Measurements from ENCODE around the gene DNPEP. TPM values are rescaled to one million over a fixed set of nuclear protein-coding genes. Genes with fewer than 3 reads are reported as not detected.

The DNPEP gene
- 124 and 128 TPM in 2 replicates for total RNA-seq

- peaks cover 20% of the 10 kb centered on the region for H3K36me3 Mint-ChIP-seq (ENCODE audit: low read depth)
- peaks cover 6% of the 10 kb centered on the region for H3K4me1 Mint-ChIP-seq (ENCODE audit: low read depth)
- peaks cover 21% of the 10 kb centered on the region for H3K27me3 Mint-ChIP-seq (ENCODE audit: insufficient read depth)
- peak within 1 kb of the TSS; percentile 93 for H3K27ac Mint-ChIP-seq
- H3K9me3 Mint-ChIP-seq = no peaks in the 10 kb centered on the region
- intact Hi-C loops (cut with micrococcal nuclease) = loop anchor here (1.0 to 5.0 kb wide), 17 partner anchors 93 to 1170 kb away; partner anchors contain the start of genes AAMP, ANKZF1, ARPC2 and ATG9A
- DNase-seq (ENCODE audit: low spot score) = peak; percentile 88
- peak within 1 kb of the TSS; percentile 97 for H3K4me3 Mint-ChIP-seq
These were observed at the start of gene DNPEP for GRCh38 chr2:219387306-219388120. TSS of gene DNPEP (minus strand) at chr2:219387912. CDS start at chr2:219387794, 118 bp downstream.

GRCh38 chr2:219437141-219437540 lies 49.4 kb upstream of the DNPEP start:
- no peaks in the 10 kb centered on the region for H3K9me3 Mint-ChIP-seq
- H3K27ac Mint-ChIP-seq = no peak overlapping the region
- H3K4me3 Mint-ChIP-seq = no peak overlapping the region
- no peaks in the 10 kb centered on the region for H3K36me3 Mint-ChIP-seq (ENCODE audit: low read depth)
- peaks cover 43% of the 10 kb centered on the region for H3K27me3 Mint-ChIP-seq (ENCODE audit: insufficient read depth)
- peaks cover 9% of the 10 kb centered on the region for H3K4me1 Mint-ChIP-seq (ENCODE audit: low read depth)
- intact Hi-C loops (cut with micrococcal nuclease) = no loop called here
- no peak for DNase-seq (ENCODE audit: low spot score)

GRCh38 chr2:219436491-219436890 lies 48.8 kb upstream of the DNPEP start:
- H3K27me3 Mint-ChIP-seq (ENCODE audit: insufficient read depth) = peaks cover 44% of the 10 kb centered on the region
- no peaks in the 10 kb centered on the region for H3K9me3 Mint-ChIP-seq
- DNase-seq (ENCODE audit: low spot score) = no peak
- no peak overlapping the region for H3K27ac Mint-ChIP-seq
- H3K4me3 Mint-ChIP-seq = no peak overlapping the region
- intact Hi-C loops (cut with micrococcal nuclease) = no loop called here
- H3K36me3 Mint-ChIP-seq (ENCODE audit: low read depth) = no peaks in the 10 kb centered on the region
- H3K4me1 Mint-ChIP-seq (ENCODE audit: low read depth) = peaks cover 9% of the 10 kb centered on the region

GRCh38 chr2:219435701-219436100 lies 48.0 kb upstream of the DNPEP start:
- H3K9me3 Mint-ChIP-seq = no peaks in the 10 kb centered on the region

DNA sequence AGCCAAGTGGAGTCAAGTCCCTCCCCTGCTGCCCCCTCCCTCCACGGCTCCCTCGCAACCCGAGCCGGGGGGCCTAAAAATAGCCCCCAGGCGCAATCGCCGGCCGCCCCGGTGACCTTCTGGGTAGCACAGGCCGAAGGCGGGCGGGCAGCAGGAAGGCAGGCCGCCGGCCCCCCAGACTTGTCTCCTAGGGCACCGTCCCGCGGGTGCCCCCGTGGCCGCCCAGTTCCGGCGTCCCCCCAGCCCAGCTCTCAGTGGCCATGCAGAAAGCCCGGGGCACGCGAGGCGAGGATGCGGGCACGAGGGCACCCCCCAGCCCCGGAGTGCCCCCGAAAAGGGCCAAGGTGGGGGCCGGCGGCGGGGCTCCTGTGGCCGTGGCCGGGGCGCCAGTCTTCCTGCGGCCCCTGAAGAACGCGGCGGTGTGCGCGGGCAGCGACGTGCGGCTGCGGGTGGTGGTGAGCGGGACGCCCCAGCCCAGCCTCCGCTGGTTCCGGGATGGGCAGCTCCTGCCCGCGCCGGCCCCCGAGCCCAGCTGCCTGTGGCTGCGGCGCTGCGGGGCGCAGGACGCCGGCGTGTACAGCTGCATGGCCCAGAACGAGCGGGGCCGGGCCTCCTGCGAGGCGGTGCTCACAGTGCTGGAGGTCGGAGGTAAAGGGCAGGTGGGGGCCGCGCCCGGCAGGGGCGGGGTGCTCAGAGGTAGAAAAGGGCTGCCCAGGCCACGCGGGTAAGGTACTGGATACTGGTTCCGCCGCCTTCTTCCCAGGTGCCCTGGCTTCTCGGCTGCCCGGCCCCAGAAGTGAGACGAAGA lies 47.2 kb upstream of the DNPEP start, which contains the start of gene SPEG:
TSS of gene SPEG (plus strand) at position 126 of the 808 bp plus-strand sequence. CDS start at position 261, 135 bp downstream.
- no peak within 1 kb of the TSS for H3K4me3 Mint-ChIP-seq
- no peak within 1 kb of the TSS for H3K27ac Mint-ChIP-seq
- intact Hi-C loops (cut with micrococcal nuclease) = loop anchor here (1.0 kb wide), 1 partner anchor 32 kb away; no protein-coding TSS in a partner anchor
- DNase-seq (ENCODE audit: low spot score) = no peak
- no peaks in the 10 kb centered on the region for H3K4me1 Mint-ChIP-seq (ENCODE audit: low read depth)
- no peaks in the 10 kb centered on the region for H3K9me3 Mint-ChIP-seq
- H3K36me3 Mint-ChIP-seq (ENCODE audit: low read depth) = no peaks in the 10 kb centered on the region
- peaks cover 30% of the 10 kb centered on the region for H3K27me3 Mint-ChIP-seq (ENCODE audit: insufficient read depth)

More at GRCh38 chr2:219435701-219436100, 48.0 kb upstream of the DNPEP start:
- DNase-seq (ENCODE audit: low spot score) = no peak
- H3K4me3 Mint-ChIP-seq = no peak overlapping the region
- H3K27ac Mint-ChIP-seq = no peak overlapping the region
- no peaks in the 10 kb centered on the region for H3K36me3 Mint-ChIP-seq (ENCODE audit: low read depth)
- peaks cover 36% of the 10 kb centered on the region for H3K27me3 Mint-ChIP-seq (ENCODE audit: insufficient read depth)
- intact Hi-C loops (cut with micrococcal nuclease) = no loop called here
- peaks cover under 1% of the 10 kb centered on the region for H3K4me1 Mint-ChIP-seq (ENCODE audit: low read depth)

- intact Hi-C loops (cut with micrococcal nuclease) = loop anchor here (1.0 kb wide), 1 partner anchor 31 kb away; no protein-coding TSS in a partner anchor
These were observed 46.7 kb upstream of the DNPEP start for GRCh38 chr2:219434468-219434717.

GRCh38 chr2:219433666-219434467 lies 46.2 kb upstream of the DNPEP start:
- intact Hi-C loops (cut with micrococcal nuclease) = loop anchor here (1.0 kb wide), 1 partner anchor 31 kb away; no protein-coding TSS in a partner anchor
- H3K36me3 Mint-ChIP-seq (ENCODE audit: low read depth) = no peaks in the 10 kb centered on the region
- no peak overlapping the region for H3K27ac Mint-ChIP-seq
- DNase-seq (ENCODE audit: low spot score) = no peak
- H3K4me1 Mint-ChIP-seq (ENCODE audit: low read depth) = no peaks in the 10 kb centered on the region
- no peaks in the 10 kb centered on the region for H3K9me3 Mint-ChIP-seq
- H3K27me3 Mint-ChIP-seq (ENCODE audit: insufficient read depth) = peaks cover 28% of the 10 kb centered on the region
- H3K4me3 Mint-ChIP-seq = no peak overlapping the region

More at GRCh38 chr2:219434468-219434717, 46.7 kb upstream of the DNPEP start:
- H3K27me3 Mint-ChIP-seq (ENCODE audit: insufficient read depth) = peaks cover 28% of the 10 kb centered on the region
- H3K27ac Mint-ChIP-seq = no peak overlapping the region
- no peak for DNase-seq (ENCODE audit: low spot score)
- no peaks in the 10 kb centered on the region for H3K4me1 Mint-ChIP-seq (ENCODE audit: low read depth)
- no peaks in the 10 kb centered on the region for H3K36me3 Mint-ChIP-seq (ENCODE audit: low read depth)
- H3K4me3 Mint-ChIP-seq = no peak overlapping the region
- H3K9me3 Mint-ChIP-seq = no peaks in the 10 kb centered on the region

DNA sequence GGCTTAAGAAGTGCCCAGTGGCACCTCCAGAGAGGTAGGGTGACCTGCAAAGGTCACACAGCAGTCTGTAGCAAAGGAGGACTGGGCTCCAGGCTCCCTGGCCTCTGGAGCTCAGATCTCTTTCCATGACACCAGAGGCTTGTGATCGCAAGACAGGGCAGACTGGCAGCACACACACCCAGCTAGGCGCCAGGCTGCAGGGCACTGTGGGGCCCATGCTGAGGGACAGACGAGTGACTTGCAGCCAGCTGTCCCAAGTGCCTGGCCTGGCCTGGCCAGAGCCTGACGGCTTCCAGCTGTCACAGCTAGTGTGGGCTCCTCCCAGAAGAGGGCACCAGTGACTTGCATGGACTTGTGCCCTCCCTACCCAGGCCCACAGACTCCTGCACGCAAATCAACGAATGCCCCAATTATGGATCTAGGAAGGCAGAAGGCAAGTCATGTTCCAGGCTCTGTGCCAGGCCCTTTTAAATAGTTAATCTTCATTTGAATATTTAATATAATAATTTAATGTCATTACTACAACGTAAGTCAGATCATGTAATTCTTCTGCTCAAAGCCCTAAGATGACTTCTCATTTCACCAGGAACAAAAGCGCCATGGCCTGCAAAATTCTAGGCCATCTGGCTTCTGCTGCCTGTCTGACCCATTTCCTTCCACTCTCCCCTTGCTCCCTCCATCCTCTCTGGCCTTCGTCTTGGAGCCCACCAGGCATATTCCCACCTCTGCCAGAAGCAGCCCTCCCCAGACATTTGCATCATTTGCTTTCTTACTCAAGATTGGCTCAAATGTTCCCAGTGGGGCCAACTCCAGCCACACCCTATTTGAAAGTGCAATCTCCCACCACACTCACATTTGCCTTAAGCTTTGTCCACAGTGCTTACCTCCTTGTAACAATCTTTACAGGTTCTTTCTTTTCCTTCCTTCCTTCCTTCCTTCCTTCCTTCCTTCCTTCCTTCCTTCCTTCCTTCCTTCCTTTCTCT lies 43.2 kb upstream of the DNPEP start:
- DNase-seq (ENCODE audit: low spot score) = no peak
- Mint-ChIP-seq H3K4me1 (ENCODE audit: low read depth) (no peaks in the 10 kb centered on the region), H3K27ac (no peak overlapping the region), H3K27me3 (ENCODE audit: insufficient read depth) (peaks cover 32% of the 10 kb centered on the region), H3K9me3 (no peaks in the 10 kb centered on the region), H3K36me3 (ENCODE audit: low read depth) (no peaks in the 10 kb centered on the region), H3K4me3 (no peak overlapping the region)
- intact Hi-C loops (cut with micrococcal nuclease) = no loop called here

DNA sequence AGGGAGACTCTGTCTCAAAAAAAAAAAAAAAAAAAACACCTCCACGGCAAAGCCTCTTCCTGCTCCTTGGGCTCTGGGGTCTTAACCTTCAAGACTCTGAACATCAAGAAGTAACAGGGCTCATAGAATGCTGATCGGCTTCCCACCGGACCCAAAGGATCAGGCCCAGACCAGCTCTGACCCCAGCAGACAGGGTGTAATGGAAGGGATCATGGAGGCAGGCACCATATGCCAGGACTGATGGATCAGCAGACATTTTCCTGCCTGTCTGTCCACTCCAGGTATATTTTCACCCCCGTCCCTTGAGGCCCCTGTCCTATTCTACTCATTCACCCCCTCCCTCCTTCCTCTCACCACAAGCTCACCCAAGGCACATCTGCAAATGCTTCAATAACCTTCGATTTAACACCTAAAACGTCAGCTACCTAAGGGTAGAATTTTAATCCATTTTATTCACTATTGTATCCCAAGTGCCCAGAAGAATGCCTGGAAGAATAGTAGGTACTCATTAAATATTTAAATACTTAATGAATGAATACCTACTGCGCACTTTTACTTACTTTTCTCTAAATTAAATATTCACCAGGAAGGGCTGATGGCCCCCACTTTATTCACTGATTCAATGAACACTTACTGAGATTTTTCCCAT lies 42.4 kb upstream of the DNPEP start:
- H3K4me1 Mint-ChIP-seq (ENCODE audit: low read depth) = no peaks in the 10 kb centered on the region
- DNase-seq (ENCODE audit: low spot score) = no peak
- no peak overlapping the region for H3K27ac Mint-ChIP-seq
- no peaks in the 10 kb centered on the region for H3K36me3 Mint-ChIP-seq (ENCODE audit: low read depth)
- no peaks in the 10 kb centered on the region for H3K9me3 Mint-ChIP-seq
- intact Hi-C loops (cut with micrococcal nuclease) = no loop called here
- no peak overlapping the region for H3K4me3 Mint-ChIP-seq
- peaks cover 28% of the 10 kb centered on the region for H3K27me3 Mint-ChIP-seq (ENCODE audit: insufficient read depth)

DNA sequence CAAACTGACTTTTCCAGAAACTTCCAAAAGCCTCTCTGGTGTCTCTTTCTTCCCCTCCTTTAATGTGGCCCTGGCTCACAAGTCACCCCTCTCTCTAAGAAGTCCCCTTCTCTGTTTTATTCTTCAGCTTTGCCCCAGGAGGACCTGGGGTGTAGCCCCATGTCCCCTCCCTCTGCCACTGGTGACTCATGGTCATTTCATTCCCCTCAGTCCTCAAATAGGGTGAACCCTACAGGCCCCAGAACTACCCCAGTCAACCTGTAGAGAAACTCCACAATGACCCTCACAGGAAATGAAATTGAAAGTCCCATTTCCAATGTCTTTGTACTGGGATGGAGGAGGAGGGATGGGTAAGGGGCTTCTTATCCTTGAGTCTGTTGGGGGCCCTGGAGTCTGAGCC lies 40.8 kb upstream of the DNPEP start:
- DNase-seq (ENCODE audit: low spot score) = no peak
- no peak overlapping the region for H3K27ac Mint-ChIP-seq
- intact Hi-C loops (cut with micrococcal nuclease) = no loop called here
- H3K4me1 Mint-ChIP-seq (ENCODE audit: low read depth) = no peaks in the 10 kb centered on the region
- peaks cover 20% of the 10 kb centered on the region for H3K27me3 Mint-ChIP-seq (ENCODE audit: insufficient read depth)
- H3K4me3 Mint-ChIP-seq = no peak overlapping the region
- no peaks in the 10 kb centered on the region for H3K9me3 Mint-ChIP-seq
- no peaks in the 10 kb centered on the region for H3K36me3 Mint-ChIP-seq (ENCODE audit: low read depth)

GRCh38 chr2:219426534-219427136 lies 38.9 kb upstream of the DNPEP start:
- intact Hi-C loops (cut with micrococcal nuclease) = no loop called here
- Mint-ChIP-seq H3K4me1 (ENCODE audit: low read depth) (no peaks in the 10 kb centered on the region), H3K36me3 (ENCODE audit: low read depth) (no peaks in the 10 kb centered on the region)

More at GRCh38 chr2:219426534-219427136, 38.9 kb upstream of the DNPEP start:
- no peak for DNase-seq (ENCODE audit: low spot score)
- no peaks in the 10 kb centered on the region for H3K9me3 Mint-ChIP-seq
- H3K27ac Mint-ChIP-seq = no peak overlapping the region
- H3K4me3 Mint-ChIP-seq = no peak overlapping the region
- peaks cover 9% of the 10 kb centered on the region for H3K27me3 Mint-ChIP-seq (ENCODE audit: insufficient read depth)
